GM19240 (cell line): ENCODE results near the gene IKZF5.

ENCODE experiments used
- DNase-seq: peaks from one replicate; pipeline ENCODE4 v3.0.0; 2011; ENCODE audit warnings: low spot score; ENCODE audit not compliant: insufficient read length

IKZF5 gene

DNA sequence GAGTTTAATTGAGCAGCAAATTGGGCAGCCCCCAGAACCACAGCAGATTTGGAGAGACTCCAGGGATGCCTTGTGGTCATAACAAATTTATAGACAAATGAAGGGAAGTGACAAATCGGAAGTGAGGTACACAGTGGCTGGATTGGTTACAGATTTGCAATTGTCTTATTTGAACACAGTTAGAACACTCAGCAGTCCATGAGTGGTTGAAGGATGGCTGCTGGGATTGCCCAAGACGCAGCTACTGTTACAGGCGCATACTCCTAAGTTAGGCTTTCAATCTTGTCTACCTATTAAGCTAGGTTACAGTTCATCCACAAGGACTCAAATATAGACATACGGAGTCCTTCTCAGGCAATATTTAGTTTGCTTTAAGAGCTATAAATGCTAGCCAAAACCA lies 7.6 kb upstream of the IKZF5 start:
- no peak for DNase-seq

DNA sequence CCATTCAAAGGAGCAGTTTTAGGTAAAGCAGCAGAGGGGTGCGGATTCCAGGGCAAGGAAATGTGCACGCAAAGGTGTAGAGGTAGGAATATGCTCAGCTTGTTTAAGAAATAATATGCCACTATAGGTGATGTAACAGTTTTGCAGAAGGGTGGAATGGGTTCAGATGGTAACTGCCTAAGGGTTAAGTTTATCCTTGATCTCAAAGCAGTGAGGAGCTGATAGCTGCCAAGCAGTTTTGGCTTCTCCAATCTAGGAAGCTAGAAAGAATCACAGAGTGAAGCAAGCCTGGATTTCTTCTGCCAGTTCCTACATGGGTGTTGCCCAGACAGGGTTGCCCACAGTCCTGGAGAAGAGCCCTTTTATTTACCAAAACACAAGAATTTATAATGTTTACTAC lies 6.2 kb upstream of the IKZF5 start:
- DNase-seq: no peak

DNA sequence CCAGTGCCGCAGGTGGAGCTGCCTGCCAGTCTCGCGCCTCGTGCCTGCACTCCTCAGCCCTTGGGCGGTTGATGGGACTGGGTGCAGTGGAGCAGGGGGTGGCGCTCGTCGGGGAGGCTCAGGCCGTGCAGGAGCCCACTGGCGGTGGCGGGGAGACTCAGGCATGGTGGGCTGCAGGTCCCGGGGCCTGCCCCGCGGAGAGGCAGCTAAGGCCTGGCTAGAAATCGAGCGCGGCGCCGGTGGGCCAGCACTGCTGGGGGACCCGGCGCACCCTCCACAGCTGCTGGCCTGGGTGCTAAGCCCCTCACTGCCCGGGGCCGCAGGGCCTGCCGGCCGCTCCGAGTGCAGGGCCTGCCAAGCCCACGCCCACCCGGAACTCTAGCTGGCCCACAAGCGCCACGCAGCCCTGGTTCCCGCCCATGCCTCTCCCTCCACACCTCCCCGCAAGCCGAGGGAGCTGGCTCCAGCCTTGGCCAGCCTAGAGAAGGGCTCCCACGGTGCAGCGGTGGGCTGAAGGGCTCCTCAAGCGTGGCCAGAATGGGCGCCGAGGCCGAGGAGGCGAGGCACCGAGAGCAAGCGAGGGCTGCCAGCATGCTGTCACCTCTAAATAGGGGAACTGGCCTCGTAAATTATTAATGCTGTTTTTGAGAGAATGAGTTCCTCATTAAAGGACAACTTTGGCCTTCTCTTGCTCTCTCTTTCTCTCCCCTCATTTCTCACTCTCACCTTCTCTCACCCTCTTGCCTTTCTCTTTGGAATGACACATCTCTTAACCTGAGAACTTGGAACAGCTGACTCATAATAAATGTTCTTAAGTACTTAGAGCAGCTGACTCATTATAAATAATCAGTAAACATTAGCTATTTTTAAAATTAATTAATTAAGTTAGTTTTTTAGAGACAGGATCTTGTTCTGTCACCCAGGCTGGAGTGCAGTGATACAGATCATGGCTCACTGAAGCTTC lies 5.1 kb upstream of the IKZF5 start:
- DNase-seq: no peak

DNA sequence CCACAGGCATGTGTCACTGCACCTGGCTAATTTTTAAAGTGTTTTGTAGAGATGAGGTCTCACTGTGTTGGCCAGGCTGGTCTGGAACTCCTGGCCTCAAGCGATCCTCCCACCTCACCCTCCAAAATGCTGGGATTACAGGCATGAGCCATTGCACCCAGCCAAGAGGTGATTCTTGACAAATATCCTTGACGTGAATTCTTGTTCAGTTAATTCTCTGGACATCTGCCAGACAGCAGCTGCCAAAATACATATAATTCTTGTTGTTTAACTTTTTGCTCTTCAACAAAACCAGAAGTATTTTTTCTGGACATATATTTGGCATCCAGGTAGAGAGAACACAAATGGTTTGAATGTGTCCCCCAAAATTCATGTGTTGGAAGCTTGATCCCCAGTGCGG lies 3.4 kb upstream of the IKZF5 start:
- DNase-seq: no peak

DNA sequence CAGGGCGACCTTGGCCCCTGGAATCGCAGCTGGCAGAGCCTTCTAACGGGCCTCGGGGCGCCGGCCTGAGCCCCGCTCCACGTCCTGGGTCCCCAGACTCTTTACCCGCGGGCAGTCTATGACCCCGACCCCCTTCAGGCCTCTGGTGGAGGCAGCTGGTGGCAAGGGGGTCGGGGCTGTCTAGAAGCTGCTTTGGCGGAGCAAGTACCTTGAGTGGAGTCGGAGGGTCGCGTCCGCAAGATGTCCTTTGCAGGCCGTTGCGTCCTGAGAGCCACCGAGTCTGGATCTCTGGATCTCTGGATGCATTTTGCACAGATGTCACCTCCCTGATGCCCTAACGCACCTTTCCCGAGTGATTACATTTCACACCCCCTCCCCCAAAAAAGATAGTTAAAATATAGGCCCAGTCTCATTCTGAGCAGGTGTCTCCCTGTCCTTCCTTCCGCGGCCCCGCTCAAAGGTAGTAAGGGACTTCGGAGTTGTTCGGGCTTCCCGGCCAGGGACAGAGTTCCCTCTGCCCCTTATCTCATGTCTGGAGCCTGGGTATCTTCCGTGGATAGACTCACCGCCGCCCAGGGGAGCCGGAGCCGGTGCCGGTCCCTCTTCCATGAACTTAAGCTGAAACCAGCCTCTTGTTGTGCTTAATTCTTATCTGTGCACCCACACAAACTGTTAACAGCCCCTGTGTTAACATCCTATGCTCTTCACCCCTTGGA lies 668 bp upstream of the IKZF5 start:
- DNase-seq: peak; percentile 4

DNA sequence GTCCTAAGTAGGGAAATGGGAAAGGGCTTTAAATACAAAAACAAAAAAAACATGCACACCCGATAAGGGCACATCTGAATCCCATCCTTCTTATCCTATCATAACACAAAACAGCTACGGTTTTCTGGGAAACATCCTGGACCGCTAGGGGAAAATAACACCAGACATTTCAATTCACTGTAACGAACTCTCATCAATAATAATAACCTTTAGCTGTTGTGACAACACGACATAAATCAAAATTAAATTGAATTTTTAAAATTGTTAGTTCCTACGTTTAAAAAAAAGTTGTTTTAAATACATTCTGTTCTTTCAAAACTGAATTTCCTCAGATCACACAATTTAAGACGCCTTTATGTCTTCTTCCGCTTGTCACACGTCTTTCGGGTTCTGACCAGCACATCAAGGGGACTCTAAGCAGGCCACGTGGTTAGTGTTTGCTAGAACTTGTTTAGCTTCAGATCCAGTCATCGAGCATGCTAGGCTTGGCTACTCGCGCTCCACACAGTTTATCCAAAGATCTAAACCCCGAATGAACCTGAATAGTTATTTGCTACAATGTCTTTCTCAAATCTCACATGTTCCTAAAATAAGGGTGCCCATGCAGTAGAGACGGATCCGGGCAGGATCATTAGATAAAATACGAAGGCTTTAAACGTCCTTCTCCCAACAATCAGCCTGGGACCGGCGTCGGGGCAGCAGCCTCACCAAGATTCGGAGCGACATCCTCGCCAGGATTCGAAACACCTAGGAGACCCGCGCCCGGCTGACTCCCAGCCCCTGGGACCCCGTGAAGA lies 839 bp downstream of the IKZF5 start:
- DNase-seq: peak; percentile 34

DNA sequence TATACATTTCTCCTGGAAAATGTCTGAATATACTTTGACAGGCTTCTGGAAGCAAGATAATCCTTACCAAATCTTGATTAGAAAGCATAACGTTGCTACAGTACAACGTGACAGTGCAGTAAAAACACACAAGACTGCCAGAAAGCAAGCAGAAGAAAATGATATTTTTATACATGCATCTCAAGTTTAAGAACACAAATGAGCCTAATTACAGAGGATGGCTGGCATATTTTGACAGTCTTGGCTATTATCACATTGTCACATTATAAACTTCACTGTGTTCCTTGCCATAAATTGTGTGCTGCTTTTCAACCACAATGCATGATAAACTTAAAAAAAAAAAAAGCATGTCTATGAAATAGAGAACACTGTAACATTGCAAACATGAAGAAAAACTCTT lies 4.3 kb downstream of the IKZF5 start:
- DNase-seq: no peak

DNA sequence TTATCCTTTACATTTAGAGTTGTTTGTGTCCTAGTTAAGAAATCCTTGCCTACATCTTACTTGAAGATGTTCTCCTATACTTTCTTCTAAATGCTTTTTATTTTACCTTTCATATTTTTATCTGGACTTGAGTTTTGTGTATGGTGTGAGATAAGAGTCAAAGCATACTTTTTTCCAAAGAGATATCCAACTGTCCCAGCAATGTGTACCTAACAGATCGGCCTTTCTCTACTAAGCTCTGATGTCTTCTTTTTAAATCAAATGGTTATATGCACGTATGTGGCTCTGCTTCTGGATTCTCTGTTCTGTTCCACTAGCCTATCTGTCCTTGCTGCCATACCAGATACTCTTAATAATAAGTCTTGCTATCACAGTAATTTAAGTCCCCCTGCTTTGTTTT lies 7.2 kb downstream of the IKZF5 start:
- DNase-seq: no peak

DNA sequence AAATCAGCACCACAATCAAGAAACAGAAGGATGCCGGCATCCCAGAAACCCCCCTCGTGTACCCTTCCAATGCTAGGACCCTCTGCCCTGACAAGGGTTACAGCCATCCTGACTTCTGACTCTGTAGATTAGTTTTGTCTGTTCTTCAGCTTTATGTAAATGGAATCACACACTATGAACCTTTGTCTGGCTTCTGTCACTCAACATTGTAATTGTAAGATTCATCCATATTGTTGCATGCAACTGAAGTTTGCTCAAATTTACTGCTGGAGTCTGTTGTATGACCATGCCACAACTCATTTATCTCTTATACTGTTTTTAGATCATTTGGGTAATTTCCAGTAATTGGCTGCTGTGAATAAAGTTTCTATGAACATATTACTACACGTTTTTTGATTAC lies 8.4 kb downstream of the IKZF5 start:
- DNase-seq: no peak

DNA sequence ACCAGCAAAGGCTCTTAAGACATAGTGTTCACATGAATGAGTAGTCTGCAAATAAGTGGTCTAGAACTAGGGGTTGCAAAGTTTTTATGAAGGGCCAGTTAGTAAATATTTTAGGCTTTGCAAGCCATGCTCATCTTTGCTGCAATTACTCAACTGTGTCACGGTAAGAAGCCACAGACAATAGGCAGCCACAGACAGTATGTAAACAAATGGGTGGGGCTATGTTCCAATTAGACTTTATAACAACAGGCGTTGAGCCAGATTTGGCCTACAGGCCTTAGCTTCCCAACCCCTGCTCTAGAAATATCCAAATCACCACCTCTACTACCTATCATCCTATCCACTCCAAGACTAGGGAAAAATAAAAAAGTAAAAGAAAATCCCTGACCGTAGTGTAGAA lies 9.2 kb downstream of the IKZF5 start:
- DNase-seq: no peak

DNA sequence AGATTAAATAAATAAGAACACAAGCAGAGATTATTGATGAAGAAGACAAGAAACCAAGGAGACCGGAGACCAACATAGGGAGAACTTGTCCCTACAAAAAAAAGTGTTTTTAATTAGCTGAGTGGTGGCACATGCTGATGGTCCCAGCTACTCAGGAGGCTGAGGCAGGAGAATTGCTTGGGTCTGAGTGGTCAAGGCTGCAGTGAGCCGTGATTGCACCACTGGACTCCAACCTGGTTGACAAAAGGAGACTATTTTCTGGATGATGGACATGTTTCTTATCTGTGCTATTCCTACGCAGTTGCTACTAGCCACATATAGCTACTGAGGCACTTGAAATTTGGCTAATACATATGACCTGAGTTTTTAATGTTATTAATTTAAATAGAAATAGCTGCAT lies 9.7 kb downstream of the IKZF5 start:
- DNase-seq: no peak

DNA sequence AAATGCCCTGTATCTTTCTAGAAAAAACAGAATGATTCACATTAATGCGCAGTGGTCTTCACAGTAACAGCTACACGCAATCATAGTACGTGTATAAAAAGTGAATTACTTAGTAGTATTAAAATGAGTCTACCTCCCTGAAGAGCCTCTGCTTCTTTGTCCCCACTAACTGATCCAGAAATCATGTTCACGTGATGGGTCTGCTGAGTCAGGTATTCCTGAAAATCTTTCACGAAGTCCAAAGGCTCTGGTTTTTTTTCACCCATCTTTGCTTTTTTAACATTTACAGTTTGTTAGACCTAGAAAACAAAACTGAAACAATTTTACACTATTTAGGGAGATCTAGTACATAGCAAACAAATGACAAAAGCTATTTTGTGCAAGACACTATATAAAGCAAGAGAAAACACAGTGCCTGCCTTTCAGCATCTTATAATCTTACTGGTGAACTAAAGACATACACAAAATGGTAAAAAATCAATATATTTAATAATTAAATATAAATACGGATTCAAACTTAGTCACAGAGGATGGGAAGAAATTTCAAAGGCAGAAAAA lies 10.2 kb downstream of the IKZF5 start:
- DNase-seq: no peak

DNA sequence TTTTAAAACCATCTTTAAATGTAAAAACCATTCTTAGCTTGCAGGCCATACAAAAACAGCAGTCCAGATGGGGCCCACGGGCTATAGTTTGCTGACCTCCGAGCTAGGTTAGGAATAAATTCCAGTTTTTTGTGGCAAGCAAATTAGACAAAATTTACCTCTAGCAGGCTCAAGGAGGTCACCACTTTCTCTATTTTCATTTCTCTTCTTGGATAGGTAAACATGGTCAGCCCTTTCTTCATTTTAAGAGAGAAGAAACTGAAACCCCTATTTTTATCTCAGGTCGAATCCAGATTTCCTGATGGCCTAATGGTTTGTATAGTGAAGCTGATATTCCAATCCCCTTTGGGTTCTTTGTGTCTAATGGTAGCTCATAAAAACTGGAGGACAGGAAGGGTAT lies 10.7 kb downstream of the IKZF5 start:
- no peak for DNase-seq

DNA sequence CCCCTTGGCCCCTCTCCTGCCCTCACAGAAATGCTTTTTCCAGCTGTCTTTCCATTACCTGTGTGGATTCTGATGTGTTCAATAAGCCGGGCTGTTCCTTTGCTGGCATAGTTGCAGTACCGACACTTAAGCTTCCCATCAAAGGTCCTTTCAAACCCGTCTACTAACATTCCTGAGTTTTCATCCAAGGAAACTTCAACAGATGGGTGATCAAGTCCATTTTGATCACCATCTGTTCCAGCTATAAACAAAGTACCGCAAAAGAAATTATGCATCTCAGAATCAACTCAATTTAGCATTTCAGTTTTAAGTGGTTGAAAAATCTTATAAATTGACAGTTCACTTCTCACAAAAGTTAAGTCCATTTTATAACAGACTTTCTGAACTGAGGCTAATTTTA lies 12.7 kb downstream of the IKZF5 start:
- no peak for DNase-seq

DNA sequence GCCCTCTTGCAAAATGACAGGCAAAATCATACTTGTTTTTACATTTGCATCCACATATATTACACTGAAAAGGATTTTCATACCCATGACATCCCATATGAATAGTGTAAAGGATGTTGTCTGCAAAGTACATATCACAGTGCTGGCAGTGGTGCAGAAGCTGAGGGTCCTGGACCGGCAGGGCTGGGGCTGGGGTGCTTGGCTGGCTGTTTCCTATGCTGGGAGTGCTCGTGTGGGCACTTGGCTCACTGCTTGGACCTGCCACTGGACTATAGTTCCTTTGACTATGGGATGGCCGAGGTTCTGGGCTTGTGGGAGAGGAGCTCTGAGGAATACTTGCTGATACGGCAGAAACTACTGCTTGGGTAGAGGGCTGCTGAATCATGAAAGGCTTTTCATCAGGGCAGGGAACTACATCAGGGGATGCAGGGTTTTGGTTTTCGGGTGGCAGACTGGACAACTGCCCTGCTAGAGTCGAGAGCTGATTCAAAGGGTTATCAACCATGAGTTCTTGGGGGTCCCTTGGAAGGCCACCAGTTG lies 14.7 kb downstream of the IKZF5 start:
- DNase-seq: no peak

DNA sequence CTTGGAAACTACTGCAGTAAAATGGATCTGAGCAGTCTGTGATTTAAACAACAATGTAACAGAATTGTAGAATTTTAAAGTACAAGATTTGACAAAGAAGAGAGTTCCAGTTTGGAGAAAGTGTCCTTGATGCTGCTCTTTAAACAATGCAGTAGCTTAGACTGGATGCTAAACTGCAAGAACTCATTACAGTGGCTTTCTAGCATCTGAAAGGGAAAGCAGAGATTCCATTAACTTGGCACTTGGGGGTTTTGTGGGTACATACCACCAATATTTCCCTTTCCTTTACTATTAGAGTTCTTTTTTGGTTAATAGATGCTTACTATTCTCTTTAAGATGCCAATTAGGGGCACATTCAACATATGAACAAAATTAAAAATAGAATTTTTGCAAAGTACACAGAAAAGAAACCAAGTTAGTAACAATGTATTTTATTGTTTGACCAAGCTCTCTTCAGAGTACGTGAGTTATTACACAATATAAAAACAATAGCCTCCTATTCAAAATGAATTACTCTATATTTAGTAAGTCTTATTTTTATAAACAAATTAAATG lies 16.5 kb downstream of the IKZF5 start:
- DNase-seq: no peak

DNA sequence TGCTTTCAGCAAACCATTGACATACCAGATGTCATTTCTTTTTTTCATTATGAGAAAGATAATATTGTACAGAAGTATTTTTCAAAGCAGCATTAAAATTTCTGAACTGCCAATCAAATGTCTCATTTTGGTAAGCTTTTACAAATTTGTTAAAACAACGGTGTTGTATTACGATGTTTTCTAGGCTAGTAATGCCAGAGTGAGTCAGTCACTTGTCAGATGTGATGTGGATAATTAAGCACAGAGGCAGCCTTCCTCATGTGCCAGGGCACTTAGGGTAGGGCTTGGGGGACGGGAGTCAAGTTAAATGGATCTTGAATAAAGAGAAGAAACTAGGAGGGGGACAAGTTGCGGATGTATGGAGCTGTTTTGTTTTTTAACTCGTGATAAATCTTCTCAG lies 18.3 kb downstream of the IKZF5 start:
- DNase-seq: no peak

DNA sequence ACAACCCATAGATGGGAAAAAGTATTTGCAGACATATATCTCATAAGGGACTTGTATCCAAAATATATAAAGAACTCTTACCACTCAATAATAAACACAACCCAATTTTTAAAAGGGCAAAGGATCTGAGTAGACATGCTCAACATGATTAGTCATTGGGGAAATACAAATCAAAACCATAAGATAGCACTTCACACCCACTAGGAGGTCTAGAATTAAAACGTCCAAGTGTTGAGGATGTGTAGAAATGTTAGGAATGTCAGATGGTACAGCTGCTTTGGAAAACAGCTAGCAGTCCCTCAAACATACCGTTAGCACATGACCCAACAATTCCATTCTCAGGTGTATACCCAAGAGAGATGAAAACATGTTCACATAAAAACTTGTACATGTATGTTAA lies 20.1 kb downstream of the IKZF5 start:
- DNase-seq: no peak

DNA sequence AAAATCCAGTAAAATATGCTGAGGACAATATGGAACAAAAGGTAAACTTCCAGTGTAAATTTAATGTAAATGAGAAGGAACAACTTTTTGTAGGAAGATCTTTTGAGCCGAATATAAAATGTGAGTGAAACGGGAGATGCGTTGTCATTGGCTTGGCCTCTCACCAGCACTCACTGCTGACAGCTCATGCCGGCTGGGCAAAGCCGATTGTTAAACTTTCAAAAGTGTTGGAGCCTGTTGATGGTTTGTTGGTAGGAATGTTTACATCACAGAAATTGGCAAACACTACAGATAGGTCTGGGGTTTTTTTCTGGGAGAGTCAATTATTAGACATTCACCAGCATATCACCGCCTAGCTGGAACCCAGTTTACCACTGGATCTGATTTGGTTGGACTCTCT lies 22.3 kb downstream of the IKZF5 start:
- DNase-seq: no peak

DNA sequence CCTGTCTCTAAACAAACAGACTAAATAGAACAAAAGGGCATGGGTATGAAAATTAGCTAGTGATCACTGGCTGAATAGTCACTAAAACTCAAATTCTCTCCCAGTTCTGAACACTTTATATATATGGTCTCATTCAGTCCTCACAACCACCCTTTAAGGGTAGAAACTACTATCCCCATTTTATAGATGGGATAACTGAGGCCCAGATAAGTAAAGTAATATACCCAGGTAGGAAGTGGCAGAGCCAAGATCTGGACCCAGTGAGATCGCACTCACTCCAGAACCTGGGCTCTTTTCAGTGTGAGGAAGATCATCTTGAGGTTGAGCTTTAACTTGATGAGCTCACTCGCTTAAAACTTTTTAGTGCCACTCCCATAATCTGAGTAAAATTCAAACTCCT lies 23.9 kb downstream of the IKZF5 start:
- DNase-seq: no peak

DNA sequence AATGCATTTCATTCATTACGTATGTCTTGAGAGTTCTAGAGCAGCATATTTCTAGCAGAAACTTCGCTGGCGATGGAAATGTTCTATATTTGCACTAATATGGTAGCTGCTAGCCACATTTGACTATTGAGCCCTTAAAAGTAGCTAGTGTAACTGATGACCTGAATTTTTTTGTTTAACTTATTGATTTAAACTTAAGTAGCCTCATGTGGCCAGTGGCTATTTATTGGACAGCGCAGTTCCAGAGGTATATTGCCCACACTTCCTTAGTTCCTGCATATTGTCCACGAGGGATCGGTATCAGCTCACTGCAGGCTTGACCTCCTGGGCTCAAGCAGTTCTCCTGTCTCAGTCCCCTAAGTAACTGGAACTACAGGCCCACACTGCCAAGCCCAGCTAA lies 24.7 kb downstream of the IKZF5 start:
- DNase-seq: no peak
